Left lobe of liver (tissue), 2 donors: ENCODE results near the gene NCOR2. TPM values are rescaled to one million over a fixed set of nuclear protein-coding genes. Genes with fewer than 3 reads are reported as not detected.

Experiments
- ATAC-seq: fragments of 200-7000 bp; cut with Tn5 transposase; one replicate; pipeline ENCODE4 v1.9.1; 2020; ENCODE audit warnings: mild to moderate bottlenecking, moderate library complexity
- DNase-seq: peaks from one replicate; pipeline ENCODE4 v3.0.0-alpha.2; 2020; ENCODE audit warnings: low spot score
- total RNA-seq: library from RNA; stranded (reverse); gene quantifications from one replicate; pipeline ENCODE4 v1.2.1, GENCODE V29; 2021
- donor health status: DM: no; HTN: no; CAD: no; lungs with moderate emphysema.
- donor health status: DM: no; HTN: yes; CAD: no.

NCOR2 gene
- total RNA-seq, 1 donor from 2014 or later = 58.3 TPM

DNA sequence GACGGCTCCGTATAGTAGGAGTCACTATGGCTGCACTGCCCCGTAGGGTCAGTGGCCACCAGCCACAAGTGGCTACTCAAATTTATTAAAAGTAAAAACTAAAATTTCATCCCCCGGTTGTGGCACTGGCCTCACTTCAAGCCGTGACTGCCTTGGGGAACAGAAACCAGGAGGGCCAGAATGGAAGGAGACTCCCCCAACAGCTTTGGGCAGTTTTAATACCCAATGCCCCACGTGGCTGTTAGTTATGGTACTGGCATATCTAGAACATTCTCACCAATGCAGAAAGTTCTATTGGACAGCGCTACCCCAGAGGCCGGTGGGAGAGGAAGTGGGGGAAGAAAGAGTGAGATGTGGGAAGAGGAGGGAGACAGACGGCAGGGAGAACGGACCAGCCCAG is 6.2 kb downstream of the NCOR2 start:
- no peak for ATAC-seq
- DNase-seq = no peak

DNA sequence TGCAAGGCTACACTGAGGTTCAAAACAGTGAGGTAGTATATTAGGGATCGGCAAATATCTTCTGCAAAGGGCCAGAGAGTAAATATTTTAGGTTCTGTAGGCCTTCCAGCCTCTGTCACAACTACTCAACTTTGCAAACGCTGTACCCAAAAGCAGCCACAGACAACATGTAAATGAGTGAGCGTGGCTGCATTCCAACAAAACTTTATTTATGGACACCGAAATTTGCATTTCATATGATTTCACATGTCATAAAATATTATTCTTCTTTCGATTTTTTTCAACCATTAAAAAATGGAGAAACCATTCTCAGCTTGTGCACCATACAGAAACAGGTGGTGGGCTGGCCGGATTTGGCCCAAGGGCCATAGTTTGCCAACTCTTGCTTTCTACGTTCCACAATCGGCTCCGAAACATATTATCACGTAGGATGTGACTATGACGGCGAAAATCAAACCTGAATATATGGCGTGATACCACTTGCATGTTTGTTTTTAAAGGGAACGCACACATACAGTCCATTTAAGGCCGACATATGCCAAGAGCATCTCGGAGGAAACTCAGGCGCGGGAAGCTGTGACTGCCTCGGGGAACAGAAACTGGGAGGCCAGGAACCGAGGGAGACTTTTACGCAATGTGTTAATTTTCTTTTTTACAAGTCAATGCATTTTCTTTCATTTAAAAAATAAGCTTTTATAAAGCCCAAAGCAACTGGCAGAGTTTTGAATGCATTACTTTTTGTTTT is 7.1 kb downstream of the NCOR2 start:
- ATAC-seq (no peak), DNase-seq (no peak)

DNA sequence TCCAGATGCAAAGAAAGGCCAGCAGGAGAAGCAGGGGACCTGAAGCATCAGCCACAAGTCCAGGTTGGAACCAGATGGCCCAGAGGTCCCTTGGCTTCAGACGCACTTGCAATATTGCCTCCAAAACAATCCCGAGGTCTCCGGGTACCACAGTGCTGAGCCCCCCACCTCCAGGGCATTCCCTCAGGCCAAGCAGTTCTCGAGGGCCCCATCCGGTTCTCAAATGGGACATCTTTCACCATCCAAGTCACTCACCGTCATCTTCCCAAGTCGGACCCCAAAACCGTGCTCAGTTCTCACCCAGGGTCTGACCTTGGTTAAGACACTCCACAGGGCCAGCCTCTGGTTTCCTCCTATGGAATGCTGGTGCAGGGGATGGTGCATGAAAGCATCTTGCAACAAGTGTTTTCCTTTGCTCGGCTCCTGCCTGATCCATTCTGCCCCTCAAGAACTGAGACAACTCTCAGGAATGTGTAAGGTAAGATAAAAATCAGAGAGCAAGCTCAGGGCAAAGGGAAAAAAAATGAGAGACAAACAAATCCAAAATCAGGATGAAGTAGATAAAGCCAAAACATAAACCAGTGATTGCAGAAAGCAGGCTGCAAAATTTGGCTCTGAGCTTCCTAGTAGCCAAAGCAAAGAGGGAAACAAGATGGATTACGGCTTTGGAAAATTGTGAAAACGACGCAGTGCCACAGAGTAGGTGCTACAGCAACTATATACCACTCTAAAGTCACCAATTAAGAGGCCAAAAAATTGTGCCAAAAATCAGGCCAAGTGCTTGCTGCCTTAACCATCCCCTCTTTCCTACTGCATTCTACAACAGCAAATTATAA is 8.0 kb downstream of the NCOR2 start:
- ATAC-seq (no peak), DNase-seq (no peak)

DNA sequence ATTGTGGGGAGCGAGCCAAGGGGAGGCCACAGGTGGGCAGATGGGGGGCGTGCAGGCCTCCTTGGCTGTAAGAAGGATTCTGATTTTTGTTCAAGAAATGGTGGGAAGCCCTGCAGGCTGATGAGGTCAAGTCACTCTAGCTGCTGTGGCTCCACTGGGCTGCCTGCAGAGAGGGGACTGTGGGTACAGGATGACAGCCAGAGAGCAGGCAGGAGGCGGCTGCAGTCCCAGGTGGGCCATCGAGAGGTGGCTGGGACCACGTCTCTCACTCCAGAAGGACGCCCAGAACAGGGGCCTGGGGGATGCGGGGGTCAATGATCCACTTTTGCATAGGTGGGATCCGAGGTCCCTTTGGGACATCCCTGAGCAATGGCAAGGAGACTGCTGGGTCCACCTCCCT is 9.1 kb downstream of the NCOR2 start:
- ATAC-seq = no peak
- no peak for DNase-seq

DNA sequence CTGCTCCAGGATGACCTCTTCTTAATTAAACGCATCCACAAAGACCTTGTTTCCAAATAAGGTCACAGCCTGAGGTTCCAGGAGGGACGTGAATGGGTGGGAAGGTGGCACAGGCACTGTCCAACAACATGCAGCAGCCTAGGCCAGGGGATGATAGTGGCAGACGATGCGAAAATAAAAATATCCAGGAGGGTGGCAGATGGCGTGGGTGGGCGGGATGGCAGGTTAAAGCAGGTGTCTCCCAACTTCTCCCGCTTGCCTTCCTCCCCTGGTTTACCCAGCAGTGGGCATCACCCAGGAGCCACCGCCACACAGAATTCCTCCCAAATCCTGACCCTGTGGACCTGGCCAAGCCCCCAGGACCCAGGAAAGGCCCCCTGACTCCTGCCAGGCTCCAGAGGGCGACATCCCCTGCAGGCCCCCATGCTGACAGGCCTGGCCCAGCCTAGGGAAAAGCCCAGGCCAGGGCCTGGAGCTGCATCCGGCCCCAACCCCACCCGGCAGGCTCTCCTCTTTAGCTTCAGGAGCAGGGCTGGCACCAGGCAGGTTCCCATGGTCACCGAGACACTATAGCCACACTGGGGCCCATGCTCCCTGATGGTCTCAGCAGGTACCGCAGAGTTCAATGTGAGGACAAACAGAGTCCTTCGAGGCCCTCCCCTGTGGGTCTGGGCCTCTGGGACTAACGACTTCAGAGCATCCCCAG is 9.7 kb downstream of the NCOR2 start:
- DNase-seq = no peak
- no peak for ATAC-seq

DNA sequence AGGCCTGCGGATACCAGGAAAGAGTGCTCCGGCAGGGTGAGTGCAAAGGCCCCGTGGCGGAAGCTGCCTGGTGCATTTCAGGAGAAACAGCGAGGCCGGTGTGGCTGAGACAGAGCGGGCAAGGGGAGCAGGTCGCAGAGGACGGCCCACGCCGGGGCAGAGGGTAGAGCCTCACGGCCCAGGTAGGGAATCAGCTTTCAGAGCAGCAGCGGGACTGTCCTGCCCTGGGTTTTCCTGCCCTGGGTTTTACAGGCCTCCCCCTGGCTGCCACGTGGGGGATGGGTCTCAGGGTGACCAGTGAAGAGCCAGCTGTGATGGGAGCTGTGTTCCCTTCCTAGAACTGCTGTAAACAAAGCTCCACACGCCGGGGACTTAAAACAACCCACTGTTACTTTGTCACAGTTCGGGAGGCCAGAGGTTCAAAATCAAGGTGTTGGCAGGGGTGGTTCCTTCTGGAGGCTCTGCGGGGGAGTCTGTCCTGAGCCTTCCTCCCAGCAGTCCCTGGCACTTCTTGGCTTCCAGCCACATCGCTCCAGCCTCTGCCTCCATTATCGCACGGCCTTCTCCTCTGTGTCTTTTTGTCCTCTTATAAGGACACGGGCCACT is 10.4 kb downstream of the NCOR2 start:
- DNase-seq = no peak

DNA sequence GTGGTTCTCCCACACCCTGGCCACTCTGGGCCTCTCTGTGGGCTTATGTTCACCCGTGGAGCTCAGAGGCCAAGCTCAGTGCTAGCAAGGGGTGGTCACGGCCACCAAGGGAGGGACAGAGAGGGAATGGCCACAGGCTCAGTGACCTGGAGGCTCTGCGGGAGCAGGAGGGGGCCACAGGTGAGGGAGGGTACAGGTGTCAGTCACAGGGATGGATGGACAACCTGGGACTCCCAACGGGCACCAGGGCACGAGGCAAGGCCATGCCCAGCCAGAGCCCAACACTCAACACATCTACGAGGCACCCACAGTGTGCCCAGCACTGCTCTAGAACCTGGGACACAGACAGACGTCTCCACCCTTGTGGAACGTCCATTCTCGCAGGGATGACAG is 11.3 kb downstream of the NCOR2 start:
- no peak for DNase-seq

More for the DNA sequence above, 10.4 kb downstream of the NCOR2 start:
- ATAC-seq = no peak

DNA sequence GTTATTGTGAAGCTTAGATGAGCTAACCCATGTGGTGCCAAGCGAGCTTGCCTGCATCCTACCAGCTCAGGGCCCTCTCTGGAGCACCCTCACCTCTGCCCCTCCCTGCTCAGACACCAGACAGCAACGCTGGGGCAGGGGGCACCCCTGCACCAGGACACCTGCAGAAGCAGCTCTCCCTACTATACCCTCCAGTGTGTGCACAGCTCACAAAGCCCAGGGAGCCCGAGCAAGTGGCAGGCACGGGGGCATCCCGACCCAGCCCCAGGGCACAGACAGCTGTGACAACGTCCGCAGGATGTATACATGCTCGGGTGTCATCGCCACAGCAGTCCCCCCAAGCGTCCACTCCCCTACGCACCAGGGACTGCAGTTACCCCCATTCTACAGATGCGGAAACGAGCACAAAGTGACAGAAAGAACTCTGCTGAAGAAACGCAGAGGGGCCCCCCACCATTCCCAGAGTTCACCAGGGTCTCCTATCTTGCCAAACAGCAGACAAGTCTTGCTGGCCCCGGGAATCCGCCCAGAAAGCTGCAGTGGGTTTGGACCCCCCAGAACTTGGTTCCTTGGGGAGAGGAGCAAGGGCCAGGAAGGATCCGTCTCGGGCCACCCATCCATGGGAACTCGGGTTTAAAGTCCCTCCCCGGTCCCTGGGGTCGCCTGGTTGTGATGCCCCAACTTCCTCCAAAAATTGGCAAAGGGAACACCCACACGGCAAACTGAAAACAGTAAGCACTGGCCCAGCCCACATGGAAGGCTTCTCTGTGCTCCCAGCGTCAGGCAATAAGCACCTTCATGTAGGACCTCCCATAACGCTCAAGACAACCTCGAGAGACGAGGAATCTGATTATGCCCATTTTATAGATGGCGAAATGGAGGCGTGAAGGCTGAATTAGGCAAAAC is 12.0 kb downstream of the NCOR2 start:
- ATAC-seq (no peak), DNase-seq (no peak)

More for the DNA sequence above, 11.3 kb downstream of the NCOR2 start:
- ATAC-seq = no peak

DNA sequence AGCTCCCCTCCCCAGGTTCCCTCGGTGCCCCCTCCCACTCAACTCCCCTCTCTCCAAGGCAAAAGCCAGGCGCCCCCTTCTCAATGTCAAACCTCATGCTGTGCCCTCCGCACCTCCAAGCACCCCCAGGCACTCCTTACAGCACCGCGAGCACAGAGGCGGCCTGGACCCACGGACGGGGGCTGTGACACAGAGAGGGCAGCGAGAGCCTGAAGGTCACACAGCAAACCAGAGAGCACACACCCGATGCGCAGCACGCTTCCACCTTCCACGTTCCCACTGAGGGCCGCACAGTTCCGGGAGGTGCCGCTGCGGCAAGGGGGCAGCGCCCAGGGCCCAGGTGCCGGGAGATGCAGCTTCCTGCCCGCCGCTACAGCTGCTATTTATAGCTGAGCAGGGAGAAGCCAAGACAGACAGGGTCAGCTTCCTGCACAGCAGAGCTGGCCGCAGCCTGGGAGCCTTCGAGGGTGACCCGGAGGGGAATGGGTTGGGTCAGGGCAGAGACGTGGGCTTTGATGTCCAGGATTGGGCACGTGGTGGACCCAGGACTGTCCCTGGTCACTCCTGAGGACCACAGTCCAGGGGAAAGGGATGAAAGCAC is 12.9 kb downstream of the NCOR2 start:
- ATAC-seq (peak; percentile 14), DNase-seq (no peak)

DNA sequence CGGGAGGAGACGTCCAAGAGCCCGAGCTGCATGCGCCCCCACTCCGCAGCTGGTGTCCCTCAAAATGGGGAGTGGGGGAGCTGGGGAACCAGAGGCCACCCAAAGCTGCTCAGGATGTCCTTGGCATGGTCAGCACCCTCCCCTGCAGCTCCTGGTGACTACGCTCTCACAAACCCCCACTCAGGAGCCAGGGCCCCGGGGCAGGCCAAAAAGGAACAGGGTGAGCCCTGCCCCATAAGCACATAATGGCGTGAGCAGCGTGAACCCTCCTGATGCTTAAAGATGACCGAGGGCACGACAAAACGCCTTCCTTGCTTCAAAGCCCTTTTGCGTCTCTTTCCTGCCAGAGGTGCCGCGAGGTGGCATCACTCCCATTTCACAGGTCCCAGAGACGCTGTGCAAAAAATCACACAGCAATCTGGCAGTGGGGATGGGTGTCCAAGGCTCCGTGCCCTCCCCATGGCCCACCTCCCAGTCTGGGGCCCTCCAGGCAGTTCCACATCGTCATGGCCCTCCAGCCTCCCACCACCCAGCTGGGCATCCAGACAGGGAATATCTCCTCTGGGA is 13.5 kb downstream of the NCOR2 start:
- DNase-seq (no peak), ATAC-seq (no peak)

DNA sequence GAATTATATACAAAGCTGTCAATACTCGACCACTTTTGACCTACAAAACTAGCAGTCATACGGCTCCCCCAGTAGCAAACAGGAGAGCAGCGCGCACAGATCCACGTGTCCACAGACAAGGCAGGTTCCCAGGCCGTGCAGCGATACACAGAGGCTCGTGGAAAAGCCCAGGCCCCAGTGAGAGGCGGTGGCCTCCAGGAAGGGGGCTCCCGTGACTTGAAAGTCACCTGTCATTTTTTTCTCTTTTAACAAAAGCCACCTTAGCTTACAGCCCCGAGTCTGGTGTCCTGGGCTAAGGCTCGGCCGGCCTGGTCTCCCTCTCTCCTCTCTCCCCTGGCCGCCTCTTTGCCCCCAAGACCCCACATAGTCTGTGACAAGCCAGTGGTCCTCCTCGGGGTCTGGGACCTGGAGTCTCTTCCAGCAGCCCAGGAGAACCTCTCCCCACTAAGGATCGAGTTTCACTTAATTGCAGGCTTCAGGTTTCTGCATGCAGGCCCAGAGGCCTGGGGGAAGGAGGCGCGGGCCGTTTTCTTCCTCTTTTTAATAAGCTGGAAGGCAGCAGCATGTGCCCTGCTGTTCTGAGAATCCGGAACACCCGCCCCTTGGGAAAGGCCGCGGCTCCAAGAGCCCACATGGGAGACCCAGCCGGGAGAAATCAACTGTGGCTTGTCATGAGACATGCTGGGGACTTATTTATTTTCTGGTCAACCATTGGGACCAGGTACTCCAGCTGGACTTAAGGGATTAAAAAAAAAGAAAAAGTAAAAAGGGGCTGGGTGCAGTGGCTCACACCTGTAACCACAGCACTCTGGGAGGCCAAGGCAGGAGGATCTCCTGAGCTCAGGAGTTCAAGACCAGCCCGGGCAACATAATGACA is 15.9 kb downstream of the NCOR2 start:
- DNase-seq (no peak), ATAC-seq (no peak)

DNA sequence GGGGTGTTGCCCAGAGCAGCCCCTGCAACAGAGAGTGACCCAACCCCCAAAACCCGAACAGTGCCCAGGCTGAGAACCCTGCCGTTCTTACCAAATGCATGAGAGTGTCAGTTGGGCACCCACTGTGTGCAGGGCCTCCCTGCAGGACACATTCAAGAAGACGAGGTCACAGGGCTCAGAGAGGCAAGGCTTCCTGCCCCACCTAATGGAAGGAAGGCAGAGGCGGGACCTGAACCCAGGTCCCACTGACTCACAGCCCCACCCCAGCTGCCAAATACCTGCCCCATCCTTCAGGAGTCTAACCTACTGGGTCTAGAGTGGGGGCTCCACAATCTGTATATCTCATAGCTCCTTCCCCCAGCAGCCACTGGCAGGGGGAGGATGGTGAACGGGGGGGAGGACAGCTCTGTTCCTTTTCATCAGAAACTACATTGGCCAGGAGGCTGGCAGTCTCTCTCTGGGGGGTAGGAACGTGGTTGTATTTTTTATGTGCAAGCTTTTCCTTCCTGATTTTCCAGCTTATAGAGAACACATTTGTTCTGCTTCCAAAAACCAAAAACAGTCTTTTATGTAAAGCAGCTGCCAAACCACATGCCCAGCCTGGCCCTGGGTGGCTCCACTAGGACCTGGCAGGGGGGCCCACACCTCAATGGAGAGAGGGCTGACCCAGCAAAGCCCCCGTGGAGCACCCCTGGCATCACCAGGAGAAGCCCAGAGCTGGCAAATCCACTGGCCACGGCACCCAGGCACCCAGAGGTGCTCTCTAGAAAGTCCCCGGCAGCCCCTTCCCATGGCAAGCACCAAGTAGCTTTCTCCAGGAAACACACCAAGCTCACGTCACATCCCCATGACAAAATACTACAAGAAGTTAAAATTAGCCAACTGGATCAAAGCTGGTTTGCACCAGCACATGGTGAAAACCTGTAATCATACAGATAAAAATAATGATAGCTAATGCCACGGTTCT is 17.0 kb downstream of the NCOR2 start:
- DNase-seq = no peak
- ATAC-seq = no peak

DNA sequence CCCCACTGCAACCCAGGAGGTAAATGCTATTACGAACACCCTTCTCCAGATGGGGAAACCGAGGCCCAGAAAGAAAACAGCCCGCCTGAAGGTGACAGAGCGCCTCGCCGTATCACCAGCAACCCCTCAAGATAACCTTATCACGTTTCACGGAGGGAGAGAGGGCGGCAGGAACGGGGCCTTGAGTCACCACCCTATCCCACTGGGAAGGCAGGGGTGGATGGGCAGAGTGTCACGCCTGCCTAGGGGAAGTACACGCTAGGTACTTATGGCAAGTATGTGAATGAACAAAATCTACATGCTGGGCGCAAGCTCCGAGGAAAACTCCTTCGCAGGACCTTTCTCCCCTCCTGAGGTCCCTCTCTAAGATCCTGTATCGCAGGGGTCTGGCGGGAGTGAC is 17.8 kb downstream of the NCOR2 start:
- DNase-seq (no peak), ATAC-seq (no peak)

DNA sequence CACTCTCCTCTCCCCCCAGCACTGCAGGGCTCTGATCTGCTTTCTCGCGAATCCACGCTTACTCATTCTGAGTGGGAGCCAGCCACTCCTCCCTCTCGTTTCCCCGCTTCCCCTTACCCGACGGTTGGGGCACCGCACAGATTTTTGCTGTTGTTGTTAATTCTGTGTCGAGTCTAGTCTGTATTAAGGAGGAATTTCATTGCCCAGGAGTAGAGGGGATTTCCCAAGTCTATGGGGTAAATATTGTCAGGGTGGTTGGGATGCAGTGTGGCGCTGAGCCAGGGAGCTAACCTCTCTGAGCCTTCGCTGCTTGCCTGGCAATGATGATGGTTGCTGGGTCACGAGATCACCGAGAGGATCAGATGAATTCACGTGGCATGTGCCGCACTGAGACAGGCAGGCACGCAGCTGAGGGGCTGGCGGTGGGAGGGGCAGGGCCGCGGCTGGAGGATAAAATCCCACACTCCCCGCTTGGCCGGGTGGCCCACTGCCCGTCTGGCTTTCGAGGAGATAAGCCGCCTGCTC is 18.5 kb downstream of the NCOR2 start:
- ATAC-seq (no peak), DNase-seq (no peak)

DNA sequence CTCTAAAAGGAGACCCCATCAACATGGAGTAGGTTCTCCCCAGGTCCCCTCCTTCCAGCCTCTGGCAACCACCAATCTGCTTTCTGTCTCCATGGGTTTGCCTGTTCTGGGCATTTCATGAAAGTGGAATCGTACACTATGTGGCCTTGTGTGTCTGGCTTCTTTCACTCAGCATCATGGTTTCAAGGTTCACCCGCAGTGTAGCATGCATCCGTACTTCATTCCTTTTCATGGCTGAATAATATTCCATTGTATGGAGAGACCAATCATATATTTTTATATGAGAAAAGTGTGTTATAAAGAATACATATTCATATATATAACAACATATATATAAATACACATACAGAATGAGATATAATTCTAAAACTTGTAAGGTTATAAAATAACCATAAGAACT is 19.8 kb downstream of the NCOR2 start:
- ATAC-seq (no peak), DNase-seq (no peak)

DNA sequence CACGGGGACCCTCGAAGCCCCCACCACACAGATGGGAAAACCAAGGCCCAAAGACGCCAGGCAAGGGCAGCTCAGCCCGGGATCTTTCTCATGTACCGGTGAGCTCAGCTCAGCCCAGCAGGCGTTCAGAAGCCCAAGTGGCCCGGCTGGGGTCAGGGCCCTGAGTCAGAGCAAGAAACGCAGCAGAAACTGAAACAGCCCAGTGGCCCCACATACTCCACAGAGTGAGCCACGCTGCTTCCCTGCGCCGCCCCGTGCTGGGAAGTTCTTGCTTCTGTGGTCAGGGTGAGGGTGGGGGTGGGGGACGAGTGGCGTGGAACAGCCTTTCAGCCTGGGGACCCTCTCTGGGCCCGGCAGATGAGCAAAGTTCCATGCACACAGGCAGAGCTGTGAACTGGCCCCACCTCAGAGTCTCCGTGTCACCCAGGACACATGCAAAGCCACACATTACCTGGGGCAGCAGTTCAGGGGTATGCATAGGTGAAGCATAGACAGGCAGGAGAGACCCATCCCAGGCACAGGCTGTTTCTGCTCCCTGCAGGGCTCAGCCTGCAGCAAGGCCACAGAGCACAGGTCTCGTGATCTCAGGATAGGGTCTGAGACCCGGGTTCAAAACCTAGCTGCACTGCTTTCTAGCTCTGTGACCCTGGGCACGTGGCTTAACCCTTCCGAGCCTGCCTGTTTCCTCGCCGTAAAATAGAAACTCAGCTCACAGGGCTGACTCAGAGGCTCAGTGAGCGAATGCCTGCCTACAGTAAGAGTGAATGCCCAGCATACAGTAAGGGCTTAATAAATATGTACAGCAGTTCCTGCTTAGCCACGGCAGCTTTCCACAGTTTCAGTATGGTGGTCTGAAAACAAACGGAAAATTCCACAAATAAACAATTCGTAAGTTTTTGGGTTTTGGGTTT is 21.6 kb downstream of the NCOR2 start:
- DNase-seq = no peak
- ATAC-seq = peak; percentile 23
